ENCODE data around the gene KDM4F.

KDM4F gene

GRCh38 chr11:95045812-95046211 lies 3.4 kb upstream of the KDM4F start:
- no peaks in the 10 kb centered on the region for H3K9me3 Mint-ChIP-seq
- peak in 1 of 2 donors; percentile 32 for DNase-seq (ENCODE audit: low spot score in 2 of 2)
- H3K4me1 Mint-ChIP-seq: no peaks in the 10 kb centered on the region
- no peak overlapping the region for H3K27ac Mint-ChIP-seq
- H3K4me3 Mint-ChIP-seq: no peak overlapping the region
- H3K36me3 Mint-ChIP-seq: no peaks in the 10 kb centered on the region
- ATAC-seq: no peak

DNA sequence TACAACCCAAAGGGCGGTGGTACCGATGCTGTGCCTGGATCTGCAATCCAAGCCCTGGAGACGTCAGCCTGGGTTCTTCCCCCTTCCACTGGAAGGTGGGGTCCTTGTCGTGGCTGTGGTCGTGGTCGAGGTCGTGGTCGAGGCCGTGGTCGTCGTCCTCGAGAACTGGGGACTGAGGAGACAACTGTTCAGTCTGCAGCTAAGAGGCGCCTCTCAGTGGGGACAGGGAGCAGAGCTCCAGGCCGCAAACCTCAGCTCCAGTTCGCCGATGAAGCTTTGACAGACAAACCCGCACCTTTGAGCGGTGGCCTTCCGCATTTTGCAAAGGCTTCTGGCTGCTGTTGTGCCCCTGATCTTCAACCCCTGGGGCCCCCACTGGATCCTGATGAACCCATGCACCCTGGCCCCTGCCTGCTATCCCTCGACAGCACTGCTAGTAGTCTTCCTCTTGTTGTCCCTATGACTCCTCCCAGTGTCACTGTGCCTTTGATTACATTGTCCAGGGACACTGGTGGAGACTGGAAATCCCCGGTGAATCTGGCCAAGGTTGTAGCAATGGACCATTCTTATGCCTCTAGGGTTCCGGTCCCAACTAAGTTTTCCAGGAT lies 1.5 kb downstream of the KDM4F start:
- DNase-seq (ENCODE audit: low spot score in 2 of 2): no peak
- no peak for ATAC-seq
- H3K36me3 Mint-ChIP-seq: no peaks in the 10 kb centered on the region
- H3K27ac Mint-ChIP-seq: no peak overlapping the region
- H3K9me3 Mint-ChIP-seq: no peaks in the 10 kb centered on the region
- no peaks in the 10 kb centered on the region for H3K4me1 Mint-ChIP-seq
- H3K4me3 Mint-ChIP-seq: no peak overlapping the region

- H3K36me3 Mint-ChIP-seq: no peaks in the 10 kb centered on the region
- no peaks in the 10 kb centered on the region for H3K9me3 Mint-ChIP-seq
- H3K4me3 Mint-ChIP-seq: no peak overlapping the region
- H3K4me1 Mint-ChIP-seq: no peaks in the 10 kb centered on the region
- no peak overlapping the region for H3K27ac Mint-ChIP-seq
- DNase-seq (ENCODE audit: low spot score in 2 of 2) (no peak), ATAC-seq (no peak)
Observed at GRCh38 chr11:95054356-95054755, 5.1 kb downstream of the KDM4F start.

GRCh38 chr11:95055283-95055897 lies 6.2 kb downstream of the KDM4F start:
- no peaks in the 10 kb centered on the region for H3K9me3 Mint-ChIP-seq
- DNase-seq (ENCODE audit: low spot score in 2 of 2) (no peak), ATAC-seq (peak; percentile 51)
- no peak overlapping the region for H3K27ac Mint-ChIP-seq
- no peaks in the 10 kb centered on the region for H3K4me1 Mint-ChIP-seq
- no peaks in the 10 kb centered on the region for H3K36me3 Mint-ChIP-seq
- no peak overlapping the region for H3K4me3 Mint-ChIP-seq

DNA sequence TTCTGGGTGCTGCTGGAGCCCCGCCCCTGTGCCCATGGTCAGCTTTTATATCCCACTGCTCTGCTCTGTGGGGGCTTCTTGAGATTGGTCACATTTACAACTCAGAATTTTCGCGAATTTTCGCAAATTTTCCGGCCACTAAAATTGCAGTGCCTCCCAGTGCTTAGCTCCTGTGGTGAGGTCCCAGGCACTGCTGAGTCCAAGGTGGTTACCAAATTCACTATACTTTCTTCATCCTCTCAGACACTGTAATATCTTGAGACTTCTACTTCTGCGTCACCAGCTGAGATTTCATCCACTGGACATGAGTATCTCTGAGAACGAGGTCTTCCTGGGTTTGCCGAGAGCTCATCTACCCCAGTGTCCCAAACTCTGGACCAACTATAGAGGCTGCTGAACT lies 8.7 kb downstream of the KDM4F start:
- no peak overlapping the region for H3K27ac Mint-ChIP-seq
- H3K4me1 Mint-ChIP-seq: no peaks in the 10 kb centered on the region
- no peaks in the 10 kb centered on the region for H3K36me3 Mint-ChIP-seq
- DNase-seq (ENCODE audit: low spot score in 2 of 2) (no peak), ATAC-seq (no peak)
- no peaks in the 10 kb centered on the region for H3K9me3 Mint-ChIP-seq
- no peak overlapping the region for H3K4me3 Mint-ChIP-seq

DNA sequence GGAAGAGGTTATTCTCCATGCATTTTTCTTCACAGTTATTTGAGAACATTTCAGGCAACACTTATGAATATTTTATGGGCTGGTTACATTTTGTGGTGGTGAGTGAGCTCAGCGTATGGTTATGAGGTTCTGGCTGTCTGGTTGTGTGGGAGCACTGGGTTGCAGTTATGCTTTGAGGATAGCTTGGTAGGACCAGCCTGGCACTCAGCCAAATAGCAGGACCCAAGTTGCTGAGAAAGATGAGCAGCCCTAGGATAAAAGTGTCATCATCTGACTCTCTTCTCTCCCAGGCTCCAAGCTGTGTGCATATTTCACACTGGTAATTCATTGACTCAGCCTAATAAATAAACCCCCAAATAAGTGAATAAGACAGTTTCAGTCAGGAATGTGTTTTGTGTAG lies 9.4 kb downstream of the KDM4F start:
- no peaks in the 10 kb centered on the region for H3K36me3 Mint-ChIP-seq
- no peaks in the 10 kb centered on the region for H3K9me3 Mint-ChIP-seq
- no peaks in the 10 kb centered on the region for H3K4me1 Mint-ChIP-seq
- H3K27ac Mint-ChIP-seq: no peak overlapping the region
- H3K4me3 Mint-ChIP-seq: no peak overlapping the region
- DNase-seq (ENCODE audit: low spot score in 2 of 2) (no peak), ATAC-seq (no peak)

DNA sequence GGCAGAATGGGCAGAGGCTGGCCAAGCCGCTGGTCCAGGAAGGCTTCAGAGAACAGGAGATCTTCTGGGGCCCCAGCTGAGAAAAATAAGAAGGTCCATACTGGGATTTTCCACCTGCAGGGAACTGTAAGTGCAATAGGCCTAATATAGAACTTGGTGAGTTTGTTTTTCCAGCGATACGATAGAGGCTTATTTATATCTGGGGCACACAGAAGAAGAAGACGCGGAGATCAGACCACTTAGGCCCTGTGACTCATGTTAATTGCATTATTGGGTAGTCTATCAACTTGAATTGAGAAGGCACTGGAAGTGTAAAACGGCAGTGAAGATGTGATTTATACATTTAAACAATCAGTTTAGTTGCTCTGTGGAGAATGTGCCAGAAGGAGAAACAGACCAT lies 9.8 kb downstream of the KDM4F start:
- ATAC-seq: no peak
- no peaks in the 10 kb centered on the region for H3K9me3 Mint-ChIP-seq
- H3K36me3 Mint-ChIP-seq: no peaks in the 10 kb centered on the region
- no peak overlapping the region for H3K27ac Mint-ChIP-seq
- no peaks in the 10 kb centered on the region for H3K4me1 Mint-ChIP-seq
- DNase-seq (ENCODE audit: low spot score in 2 of 2): no peak
- no peak overlapping the region for H3K4me3 Mint-ChIP-seq

DNA sequence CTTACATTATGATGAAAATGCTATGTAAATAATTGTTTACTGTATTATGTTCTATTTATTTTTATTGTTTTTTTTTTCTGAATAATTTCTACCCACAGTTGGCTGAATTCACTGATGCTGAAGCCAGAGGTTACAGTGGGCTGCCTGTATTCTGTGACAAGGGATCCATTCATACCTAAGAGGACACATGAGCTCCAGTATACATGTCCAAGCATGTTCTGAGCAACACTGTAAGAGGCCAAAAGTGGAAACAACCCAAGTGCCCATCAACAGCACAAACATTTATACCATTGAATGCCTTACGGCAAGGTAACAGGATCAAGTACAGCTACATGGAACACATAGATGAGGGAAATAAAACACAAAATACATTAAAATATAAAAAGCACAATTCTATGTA lies 16.1 kb downstream of the KDM4F start:
- Mint-ChIP-seq H3K9me3 (no peaks in the 10 kb centered on the region), H3K36me3 (peaks cover 18% of the 10 kb centered on the region), H3K27ac (no peak overlapping the region), H3K4me3 (no peak overlapping the region), H3K4me1 (peaks cover 16% of the 10 kb centered on the region)
- DNase-seq (ENCODE audit: low spot score in 2 of 2) (no peak), ATAC-seq (no peak)

GRCh38 chr11:95066716-95067038 lies 17.5 kb downstream of the KDM4F start, which contains the start of gene SRSF8:
Gene SRSF8 (plus strand): TSS chr11:95066919. CDS start chr11:95067227, 308 bp downstream.
- peak within 1 kb of the TSS; percentile 94 for H3K4me3 Mint-ChIP-seq
- peaks cover 18% of the 10 kb centered on the region for H3K36me3 Mint-ChIP-seq
- peak within 1 kb of the TSS; percentile 89 for H3K27ac Mint-ChIP-seq

DNA sequence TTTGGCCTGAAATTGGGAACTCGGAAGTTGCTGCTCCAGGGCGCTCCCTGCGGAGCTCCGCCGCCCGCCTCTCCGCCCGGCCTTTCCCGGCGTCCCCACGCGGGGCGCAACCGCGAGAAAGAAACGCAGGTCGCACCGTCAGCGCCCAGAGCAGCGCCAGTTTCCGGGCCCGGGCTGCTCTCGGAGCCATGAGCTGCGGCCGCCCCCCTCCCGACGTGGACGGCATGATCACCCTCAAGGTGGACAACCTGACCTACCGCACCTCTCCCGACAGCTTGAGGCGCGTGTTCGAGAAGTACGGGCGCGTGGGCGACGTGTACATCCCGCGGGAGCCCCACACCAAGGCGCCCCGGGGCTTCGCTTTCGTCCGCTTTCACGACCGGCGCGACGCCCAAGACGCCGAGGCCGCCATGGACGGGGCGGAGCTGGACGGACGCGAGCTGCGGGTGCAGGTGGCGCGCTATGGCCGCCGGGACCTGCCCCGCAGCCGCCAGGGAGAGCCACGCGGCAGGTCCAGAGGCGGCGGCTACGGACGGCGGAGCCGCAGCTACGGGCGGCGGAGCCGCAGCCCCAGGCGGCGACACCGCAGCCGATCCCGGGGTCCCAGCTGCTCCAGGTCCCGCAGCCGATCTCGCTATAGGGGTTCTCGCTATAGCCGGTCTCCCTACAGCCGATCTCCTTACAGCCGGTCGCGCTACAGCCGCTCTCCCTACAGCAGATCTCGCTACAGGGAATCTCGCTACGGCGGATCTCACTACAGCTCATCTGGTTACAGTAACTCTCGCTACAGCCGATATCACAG lies 18.0 kb downstream of the KDM4F start:
- peaks cover 18% of the 10 kb centered on the region for H3K36me3 Mint-ChIP-seq
- peaks cover 22% of the 10 kb centered on the region for H3K4me1 Mint-ChIP-seq
- peak overlapping the region; percentile 89 for H3K27ac Mint-ChIP-seq
- H3K4me3 Mint-ChIP-seq: peak overlapping the region; percentile 94
- DNase-seq (ENCODE audit: low spot score in 2 of 2) (peak; percentile 59 to 87), ATAC-seq (peak; percentile 81)
- H3K9me3 Mint-ChIP-seq: no peaks in the 10 kb centered on the region

More at GRCh38 chr11:95066716-95067038, 17.5 kb downstream of the KDM4F start, which contains the start of gene SRSF8:
- H3K9me3 Mint-ChIP-seq: no peaks in the 10 kb centered on the region
- peaks cover 22% of the 10 kb centered on the region for H3K4me1 Mint-ChIP-seq
- ATAC-seq (peak; percentile 44), DNase-seq (ENCODE audit: low spot score in 2 of 2) (no peak)

GRCh38 chr11:95067841-95068219 lies 18.6 kb downstream of the KDM4F start:
- Mint-ChIP-seq H3K27ac (peak overlapping the region; percentile 89), H3K9me3 (no peaks in the 10 kb centered on the region), H3K36me3 (peaks cover 18% of the 10 kb centered on the region), H3K4me1 (peaks cover 26% of the 10 kb centered on the region), H3K4me3 (peak overlapping the region; percentile 94)
- ATAC-seq (no peak), DNase-seq (ENCODE audit: low spot score in 2 of 2) (peak in 1 of 2 donors; percentile 80)

GRCh38 chr11:95068549-95068948 lies 19.3 kb downstream of the KDM4F start:
- ATAC-seq (peak; percentile 81), DNase-seq (ENCODE audit: low spot score in 2 of 2) (peak; percentile 24 to 72)
- H3K36me3 Mint-ChIP-seq: peaks cover 18% of the 10 kb centered on the region
- peak overlapping the region; percentile 94 for H3K4me3 Mint-ChIP-seq
- no peaks in the 10 kb centered on the region for H3K9me3 Mint-ChIP-seq
- H3K27ac Mint-ChIP-seq: peak overlapping the region; percentile 89
- peaks cover 30% of the 10 kb centered on the region for H3K4me1 Mint-ChIP-seq

DNA sequence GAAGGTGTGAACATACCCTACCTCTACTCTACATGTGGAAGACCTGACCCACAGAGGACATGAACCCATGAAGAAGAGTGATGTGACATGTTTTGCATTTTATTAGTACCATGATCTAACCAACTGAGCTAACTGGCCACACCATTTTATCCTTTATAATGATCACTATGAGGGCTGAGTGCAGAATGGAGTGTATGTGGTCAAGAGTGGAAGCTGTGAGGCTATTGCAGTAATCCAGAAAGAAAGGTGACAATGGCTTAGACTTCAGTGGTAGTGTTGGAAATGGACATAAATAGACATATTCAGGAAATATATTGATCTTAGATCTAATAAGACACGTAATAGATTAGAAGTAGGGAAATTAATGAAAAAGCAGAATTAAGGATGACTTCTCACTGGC lies 21.2 kb downstream of the KDM4F start:
- ATAC-seq (no peak), DNase-seq (ENCODE audit: low spot score in 2 of 2) (peak in 1 of 2 donors; percentile 28)
- Mint-ChIP-seq H3K36me3 (peaks cover 18% of the 10 kb centered on the region), H3K9me3 (no peaks in the 10 kb centered on the region), H3K4me1 (peaks cover 30% of the 10 kb centered on the region), H3K27ac (peak overlapping the region; percentile 2), H3K4me3 (peak overlapping the region; percentile 94)

DNA sequence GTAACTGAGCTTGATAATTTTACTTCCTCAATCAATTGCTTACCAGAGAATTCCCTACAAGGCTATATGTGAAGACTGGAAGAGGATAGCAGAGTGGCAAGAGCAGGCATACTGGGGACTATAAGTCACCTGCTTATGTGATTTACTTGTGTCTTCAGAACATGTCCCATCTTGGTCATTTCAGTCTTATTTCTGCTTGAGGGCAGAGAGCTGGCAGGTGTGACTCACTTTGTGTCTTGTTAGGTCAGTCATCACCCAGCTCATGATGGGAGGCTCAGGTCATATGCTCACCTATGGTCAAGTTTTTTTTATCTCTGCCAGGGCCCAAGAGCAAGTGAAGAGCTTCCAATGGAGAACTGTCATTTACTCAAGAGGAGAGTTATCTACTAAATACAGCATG lies 23.7 kb downstream of the KDM4F start:
- DNase-seq (ENCODE audit: low spot score in 2 of 2) (peak in 1 of 2 donors; percentile 49), ATAC-seq (peak; percentile 68)
- Mint-ChIP-seq H3K9me3 (no peaks in the 10 kb centered on the region), H3K4me1 (peaks cover 31% of the 10 kb centered on the region), H3K27ac (peak overlapping the region; percentile 63), H3K4me3 (no peak overlapping the region), H3K36me3 (peaks cover 18% of the 10 kb centered on the region)

- H3K36me3 Mint-ChIP-seq: peaks cover 3% of the 10 kb centered on the region
- peak in 1 of 2 donors; percentile 42 for DNase-seq (ENCODE audit: low spot score in 2 of 2)
- H3K4me1 Mint-ChIP-seq: peaks cover 30% of the 10 kb centered on the region
- H3K27ac Mint-ChIP-seq: no peak overlapping the region
- no peaks in the 10 kb centered on the region for H3K9me3 Mint-ChIP-seq
- ATAC-seq: no peak
- H3K4me3 Mint-ChIP-seq: no peak overlapping the region
Observed at GRCh38 chr11:95074792-95075563, 25.8 kb downstream of the KDM4F start.
